Stimulated activated CD8-positive, alpha-beta memory T cell treated with anti-CD3 and anti-CD28 coated beads, Interleukin-4, amount 100 ng/mL, for 48 hours (primary cell): ENCODE data around the gene WDR93.
"Not testable (repeated sequence)": the region's sequence is repeated elsewhere in the genome, so short reads cannot be mapped to it uniquely, and the experiment has no call there.

Source experiments
- DNase-seq: peaks from one replicate; pipeline ENCODE4 v3.0.0-alpha.2; 2020

Gene WDR93

GRCh38 chr15:89686522-89686921 is 4.1 kb upstream of the WDR93 start:
- no peak for DNase-seq

- not testable (repeated sequence) for DNase-seq
Measured at GRCh38 chr15:89689930-89690275, 708 bp upstream of the WDR93 start.

GRCh38 chr15:89693091-89693490 is 2.5 kb downstream of the WDR93 start:
- no peak for DNase-seq

GRCh38 chr15:89693696-89694095 is 3.1 kb downstream of the WDR93 start:
- DNase-seq, result no peak

- no peak for DNase-seq
Measured at GRCh38 chr15:89695198-89695597, 4.6 kb downstream of the WDR93 start.

- DNase-seq, result no peak
Measured at GRCh38 chr15:89704411-89704810, 13.8 kb downstream of the WDR93 start.

DNA sequence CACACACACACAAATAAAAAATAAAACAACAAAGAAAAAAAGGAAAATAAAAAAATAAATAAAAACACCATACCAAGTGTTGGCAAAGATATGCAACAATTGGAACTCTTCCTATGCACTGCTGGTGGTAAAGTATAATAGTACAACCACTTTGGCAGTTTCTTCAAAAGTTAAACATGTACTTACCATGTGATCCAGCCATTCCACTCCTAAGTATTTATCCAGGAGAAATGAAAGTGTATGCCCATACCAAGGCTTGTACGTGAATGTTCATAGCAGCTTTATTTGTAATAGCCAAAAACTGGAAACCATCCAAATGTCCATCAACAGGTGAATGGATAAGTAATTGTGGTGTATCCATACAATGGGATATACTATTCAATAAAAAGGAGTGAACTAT is 17.0 kb downstream of the WDR93 start:
- no peak for DNase-seq

DNA sequence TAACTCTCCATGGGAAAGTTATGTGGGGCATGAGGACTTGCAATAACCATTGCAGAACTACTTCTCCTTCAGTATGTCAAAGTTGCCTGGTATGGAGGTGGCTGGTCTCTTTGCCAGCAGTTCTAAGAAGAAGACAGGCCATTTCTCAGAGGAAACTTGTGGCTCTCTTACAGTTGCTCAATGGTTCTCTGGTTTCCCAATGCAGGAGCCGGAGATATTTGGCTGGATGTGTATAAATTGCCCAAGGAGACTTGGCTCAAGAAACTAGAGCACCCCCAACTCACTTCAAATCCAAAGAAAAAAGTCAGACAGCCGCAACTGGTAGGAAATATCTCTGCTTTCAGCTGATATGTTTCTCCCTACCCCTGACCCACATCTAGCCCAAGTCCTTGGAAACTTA is 24.2 kb downstream of the WDR93 start:
- no peak for DNase-seq

DNA sequence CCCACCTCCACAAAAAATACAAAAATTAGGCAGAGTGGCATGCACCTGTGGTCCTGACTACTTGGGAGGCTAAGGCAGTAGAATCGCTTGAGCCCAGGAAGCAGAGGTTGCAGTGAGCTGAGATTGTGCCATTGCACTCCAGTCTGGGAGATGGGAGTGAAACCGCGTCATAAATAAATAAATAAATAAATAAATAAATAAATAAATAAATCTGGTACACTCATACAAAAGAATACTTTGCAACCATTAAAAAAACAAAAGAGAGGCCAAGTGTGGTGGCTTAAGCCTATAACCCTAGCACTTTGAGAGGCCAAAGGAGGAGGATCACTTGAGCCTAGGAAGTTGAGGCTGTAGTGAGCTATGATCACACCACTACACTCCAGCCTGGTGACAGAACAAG is 32.4 kb downstream of the WDR93 start:
- DNase-seq, result no peak

GRCh38 chr15:89724621-89725020 is 34.0 kb downstream of the WDR93 start:
- DNase-seq, result no peak

DNA sequence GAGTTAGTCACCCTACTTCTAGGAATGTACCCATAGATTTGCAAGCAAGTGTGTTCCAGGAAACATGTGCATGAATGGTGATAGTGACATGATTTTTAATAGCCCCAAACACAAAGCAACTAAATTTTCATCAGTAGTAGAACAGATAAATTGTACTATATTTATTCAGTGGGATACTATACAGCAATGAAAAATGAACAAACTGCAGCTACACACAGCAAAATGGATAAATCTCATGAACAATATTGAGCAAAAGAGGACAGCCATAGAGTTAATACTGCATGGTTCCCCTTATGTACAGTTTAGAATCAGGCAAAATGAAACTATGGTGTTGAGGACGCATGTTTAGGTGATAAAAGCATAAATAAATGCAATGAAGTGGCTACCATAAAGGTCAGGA is 34.5 kb downstream of the WDR93 start:
- DNase-seq, result no peak

DNA sequence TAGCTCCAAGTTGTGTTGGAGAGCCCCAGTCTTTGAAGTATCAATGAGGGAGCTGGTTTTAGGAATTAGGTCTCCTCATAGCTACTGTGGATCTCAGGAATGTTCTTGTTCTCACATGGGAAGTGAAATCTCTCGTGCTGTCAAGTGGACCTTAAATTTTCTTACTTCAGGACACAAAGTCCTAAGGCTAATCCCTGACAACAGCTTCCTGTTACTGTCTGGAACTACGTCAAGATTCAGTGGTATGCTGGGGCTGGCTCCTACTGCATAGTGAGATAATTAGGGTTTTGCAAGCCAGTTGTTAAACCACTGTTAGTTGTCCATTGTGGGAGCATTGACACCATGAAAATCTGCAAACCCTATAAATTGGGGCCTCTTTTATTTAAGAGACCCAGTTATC is 37.6 kb downstream of the WDR93 start:
- no peak for DNase-seq

DNA sequence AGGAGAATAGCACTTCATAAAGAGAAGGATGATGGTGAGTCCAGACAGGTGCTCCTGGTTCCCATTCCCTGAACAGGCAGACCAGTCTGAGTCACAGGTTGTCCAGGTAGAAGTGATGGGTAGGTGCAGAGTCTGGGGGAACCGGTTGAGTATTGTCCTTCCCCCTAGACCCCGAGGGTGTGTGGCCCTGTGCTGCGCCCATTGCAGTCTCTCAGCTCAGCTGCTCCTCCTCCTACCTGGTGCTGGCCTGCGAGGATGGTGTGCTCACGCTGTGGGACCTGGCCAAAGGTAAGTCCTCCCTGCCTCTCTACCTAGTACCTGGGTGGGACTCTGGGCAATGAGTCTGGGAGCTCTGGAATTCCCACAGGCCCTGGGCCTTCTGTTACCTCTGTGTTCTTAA is 40.7 kb downstream of the WDR93 start:
- no peak for DNase-seq

DNA sequence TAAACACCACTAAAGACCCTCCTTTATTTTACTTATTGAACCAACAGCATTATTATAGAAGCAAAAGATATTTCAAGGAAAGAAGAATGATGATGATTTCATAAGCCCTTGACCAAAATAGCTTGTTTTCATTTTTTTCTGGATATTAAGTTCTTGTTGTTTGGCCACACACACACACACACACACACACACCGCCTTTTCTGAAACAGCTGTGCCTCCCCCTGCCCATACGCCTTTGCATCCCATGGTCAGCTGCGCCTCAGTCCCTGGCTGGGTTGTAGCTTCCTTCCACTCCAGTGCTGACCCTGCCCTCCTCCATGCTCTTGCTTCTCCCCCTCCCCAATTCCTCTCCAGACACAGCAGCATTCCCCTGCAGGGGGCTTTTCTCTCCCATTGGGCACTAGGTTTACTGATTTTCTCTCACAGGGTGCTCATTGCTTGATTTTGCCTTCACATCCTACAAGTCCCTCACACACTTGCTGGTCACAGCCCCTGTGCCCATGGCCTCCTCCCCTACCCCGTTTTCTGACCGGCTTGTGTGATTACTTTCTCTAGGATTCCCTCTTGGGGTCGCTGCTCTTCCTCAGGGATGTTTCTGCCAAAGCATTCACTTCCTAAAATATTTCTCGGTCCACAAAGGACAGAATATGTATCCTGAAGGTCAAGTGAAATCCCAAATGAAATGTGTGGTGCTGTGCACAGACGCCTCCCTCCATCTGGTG is 42.0 kb downstream of the WDR93 start:
- no peak for DNase-seq

GRCh38 chr15:89735773-89736172 is 45.2 kb downstream of the WDR93 start:
- DNase-seq, result no peak

DNA sequence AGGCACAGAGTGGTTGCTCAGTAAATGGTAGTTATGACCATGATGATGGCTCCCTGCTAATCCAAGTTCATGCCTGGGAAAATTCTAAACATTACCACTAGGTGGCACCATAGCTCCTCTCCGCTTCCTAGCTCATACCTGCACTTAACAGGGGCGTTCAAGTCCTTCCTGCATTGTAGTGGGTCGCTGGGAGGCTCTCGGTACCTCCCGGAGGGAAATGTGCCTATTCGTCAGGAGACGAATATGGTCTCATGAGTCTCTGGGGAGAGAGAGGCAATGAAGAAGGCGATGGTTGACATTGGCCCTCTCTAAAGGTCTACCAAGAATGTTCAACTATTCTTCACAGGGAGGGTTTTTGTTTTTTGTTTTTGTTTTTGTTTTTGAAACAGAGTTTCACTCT is 49.5 kb downstream of the WDR93 start:
- DNase-seq, result peak; percentile 65

- DNase-seq, result no peak
Measured at GRCh38 chr15:89743011-89743410, 52.4 kb downstream of the WDR93 start.

- DNase-seq, result no peak
Measured at GRCh38 chr15:89743594-89743993, 53.0 kb downstream of the WDR93 start.

DNA sequence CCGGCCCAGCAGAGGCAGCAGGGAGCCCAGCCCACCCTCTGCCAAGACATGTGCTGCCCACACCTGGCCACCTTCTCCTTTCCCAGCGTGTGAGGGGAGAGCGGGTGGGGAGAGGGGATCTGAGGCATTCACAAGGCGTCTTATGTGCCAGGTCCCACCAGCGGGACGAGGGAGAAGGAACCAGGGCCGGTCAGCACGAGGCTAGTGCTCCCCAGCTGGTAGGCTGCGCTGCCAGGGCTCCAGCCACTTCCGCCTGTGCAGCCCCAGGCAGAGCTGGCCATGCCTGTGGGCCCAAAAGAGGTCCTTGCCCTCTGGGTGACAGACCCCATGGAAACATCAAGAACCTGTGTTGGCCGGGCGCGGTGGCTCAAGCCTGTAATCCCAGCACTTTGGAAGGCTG is 54.5 kb downstream of the WDR93 start:
- DNase-seq, result no peak

DNA sequence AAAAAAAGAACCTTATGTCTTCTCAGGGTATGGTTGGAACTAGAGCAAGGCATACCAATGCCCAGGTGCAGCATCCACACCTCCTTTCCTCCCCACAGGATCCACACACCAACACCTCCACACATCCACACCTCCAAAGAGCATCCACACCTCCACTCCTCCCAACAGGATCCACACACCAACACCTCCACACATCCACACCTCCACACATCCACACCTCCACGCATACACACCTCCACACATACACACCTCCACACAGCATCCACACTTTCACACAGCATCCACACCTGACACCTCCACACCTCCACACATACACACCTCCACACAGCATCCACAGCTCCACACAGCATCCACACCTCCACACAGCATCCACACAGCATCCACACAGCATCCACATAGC is 55.2 kb downstream of the WDR93 start:
- DNase-seq, result no peak

- no peak for DNase-seq
Measured at GRCh38 chr15:89746386-89746780, 55.8 kb downstream of the WDR93 start.

- DNase-seq, result no peak
Measured at GRCh38 chr15:89747708-89748682, 57.4 kb downstream of the WDR93 start.

- DNase-seq, result no peak
Measured at GRCh38 chr15:89749054-89749453, 58.4 kb downstream of the WDR93 start.

- DNase-seq, result no peak
Measured at GRCh38 chr15:89749526-89749925, 58.9 kb downstream of the WDR93 start.
